ENCODE measurements around the gene DHDH.
A peak's percentile ranks its signal among the peaks of the same experiment; 100 is the strongest.

DHDH gene

GRCh38 chr19:48992581-48993174 lies 59.2 kb downstream of the DHDH start:
- DNase-seq (ENCODE audit: low spot score): no peak

DNA sequence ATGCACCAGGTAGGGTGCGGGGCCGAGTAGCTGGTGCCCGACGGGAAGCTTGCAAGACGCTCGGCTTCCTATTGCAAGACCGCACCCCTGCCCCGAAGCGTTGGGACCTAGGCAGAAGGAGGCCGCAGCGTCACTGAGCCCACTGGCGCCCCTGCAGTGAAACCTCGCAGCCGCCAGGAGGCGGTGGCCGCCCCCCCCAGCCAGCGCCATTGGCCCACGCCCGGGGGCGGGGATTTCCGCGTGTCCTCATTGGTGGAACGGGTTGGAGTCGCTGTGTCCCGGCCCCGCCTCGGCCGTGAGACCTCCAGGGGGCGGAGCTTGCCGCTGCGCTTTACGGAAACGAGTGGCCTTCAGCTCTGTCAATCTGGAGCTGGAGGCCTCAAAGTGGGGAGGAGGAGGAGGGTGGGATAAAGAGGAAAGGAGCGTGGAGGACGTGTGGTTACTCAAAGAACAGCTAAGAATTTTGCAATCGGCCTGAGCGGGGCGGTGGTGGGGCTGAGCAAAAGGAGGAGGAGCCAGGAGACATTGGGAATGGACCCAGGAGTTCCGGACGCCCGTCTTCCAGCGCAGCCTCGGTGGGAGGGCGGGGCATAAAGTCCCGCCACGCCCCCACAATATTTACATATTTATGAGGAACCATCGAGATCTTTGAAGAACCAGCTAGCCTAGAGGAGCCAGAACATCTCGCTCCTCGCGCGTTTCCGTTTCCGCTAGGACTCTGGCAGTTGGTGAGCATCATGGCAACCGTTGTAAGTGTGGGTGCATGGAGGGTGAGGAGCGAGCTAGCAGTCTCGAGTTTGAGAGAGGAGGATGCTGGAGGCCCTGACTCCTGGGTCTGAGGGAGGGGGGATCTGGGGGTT lies 59.9 kb downstream of the DHDH start, which contains the start of the genes GYS1 and RUVBL2:
Gene GYS1 (minus strand): TSS at position 135 of the 860 bp plus-strand sequence. CDS start 197 bp downstream, outside the sequence.
Gene RUVBL2 (plus strand): TSS at position 713 of the 860 bp plus-strand sequence. CDS start 25 bp downstream, at position 738.
- DNase-seq (ENCODE audit: low spot score): peak; percentile 99

DNA sequence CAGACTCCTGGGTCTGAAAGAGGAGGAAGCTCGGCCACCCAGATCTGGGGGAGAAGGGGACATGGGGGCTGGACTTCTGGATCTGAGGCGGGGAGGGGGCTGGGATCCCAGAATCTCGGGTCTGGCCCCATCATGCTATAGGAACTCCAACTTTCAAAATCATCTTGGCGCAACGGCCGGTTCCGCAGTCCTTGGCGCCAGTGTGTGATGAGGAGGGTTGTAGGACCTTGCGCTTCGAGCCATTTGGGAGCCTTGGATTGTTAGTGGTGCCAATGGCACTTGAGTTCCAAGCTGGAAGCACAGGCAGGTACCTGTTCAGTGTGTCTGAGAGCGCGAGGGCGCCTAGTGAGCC lies 60.5 kb downstream of the DHDH start:
- no peak for DNase-seq (ENCODE audit: low spot score)

Measured in AG08395 (cell line).